ENCODE data around the gene CFAP99.
"Not testable (repeated sequence)": the region's sequence is repeated elsewhere in the genome, so short reads cannot be mapped to it uniquely, and the experiment has no call there.

Gene CFAP99

DNA sequence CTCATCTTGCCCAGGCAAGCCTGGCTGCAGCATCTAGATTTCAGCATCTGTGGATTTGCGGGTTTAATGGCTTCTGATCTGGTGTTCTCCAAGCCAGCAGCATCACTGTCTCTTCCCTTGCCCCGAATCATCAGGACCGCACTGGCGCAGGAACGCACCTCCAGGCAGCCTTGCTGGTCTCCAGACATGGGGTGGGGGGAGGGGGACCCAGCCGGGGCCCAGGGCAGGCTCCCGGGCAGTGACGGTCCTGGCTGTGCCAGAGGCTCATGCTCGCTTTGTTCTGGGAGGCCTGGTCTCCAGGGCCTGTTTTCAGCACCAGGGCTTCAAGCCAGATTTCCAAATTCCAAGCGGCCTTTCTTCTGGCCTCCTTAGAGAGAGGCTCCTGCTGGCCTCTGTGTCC is 4.9 kb downstream of the CFAP99 start:
- Mint-ChIP-seq H3K4me3 (no peak overlapping the region), H3K9me3 (no peaks in the 10 kb centered on the region), H3K27me3 (peaks cover 66% of the 10 kb centered on the region), H3K4me1 (peaks cover 12% of the 10 kb centered on the region), H3K27ac (no peak overlapping the region), H3K36me3 (no peaks in the 10 kb centered on the region)
- CTCF ChIA-PET = interaction anchor here (0.8 to 1.6 kb wide), 2 partner anchors 18 to 39 kb away, joined by 3 to 7 read pairs; no protein-coding TSS in a partner anchor
- no peak for DNase-seq

- no peak overlapping the region for H3K4me3 Mint-ChIP-seq
- CTCF ChIA-PET = interaction anchor here (0.8 to 1.6 kb wide), 2 partner anchors 18 to 38 kb away, joined by 3 to 7 read pairs; no protein-coding TSS in a partner anchor
- H3K27me3 Mint-ChIP-seq = peaks cover 61% of the 10 kb centered on the region
- DNase-seq = no peak
- no peaks in the 10 kb centered on the region for H3K36me3 Mint-ChIP-seq
- H3K9me3 Mint-ChIP-seq = no peaks in the 10 kb centered on the region
- H3K27ac Mint-ChIP-seq = no peak overlapping the region
- peaks cover 7% of the 10 kb centered on the region for H3K4me1 Mint-ChIP-seq
Observed at GRCh38 chr4:2424581-2424980, 5.8 kb downstream of the CFAP99 start.

- no peak overlapping the region for H3K4me3 Mint-ChIP-seq
- H3K27ac Mint-ChIP-seq = no peak overlapping the region
- no peak for DNase-seq
- CTCF ChIA-PET = interaction anchor here (1.6 kb wide), 1 partner anchor 17 kb away, joined by 7 read pairs; no protein-coding TSS in a partner anchor
- peaks cover 53% of the 10 kb centered on the region for H3K27me3 Mint-ChIP-seq
- H3K36me3 Mint-ChIP-seq = no peaks in the 10 kb centered on the region
- H3K9me3 Mint-ChIP-seq = no peaks in the 10 kb centered on the region
- no peaks in the 10 kb centered on the region for H3K4me1 Mint-ChIP-seq
Observed at GRCh38 chr4:2425386-2426068, 6.8 kb downstream of the CFAP99 start.

DNA sequence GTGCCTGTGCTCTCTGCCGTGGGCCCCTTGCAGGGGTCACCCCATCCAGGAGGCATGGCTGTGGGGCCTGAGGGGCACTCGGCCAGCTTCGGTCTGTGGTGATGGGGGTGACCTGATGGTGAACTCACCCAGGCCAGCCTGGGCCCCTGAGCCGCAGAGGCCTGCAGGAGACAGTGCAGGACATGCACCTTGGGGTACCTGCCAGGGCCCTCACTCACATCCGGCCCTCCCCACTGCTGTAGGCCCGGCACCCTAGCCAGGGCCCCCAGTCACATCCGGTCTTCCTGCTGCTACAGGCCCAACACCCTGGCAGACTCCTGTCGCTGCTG is 7.3 kb downstream of the CFAP99 start:
- Mint-ChIP-seq H3K4me3 (no peak overlapping the region), H3K4me1 (no peaks in the 10 kb centered on the region), H3K27me3 (peaks cover 53% of the 10 kb centered on the region), H3K9me3 (no peaks in the 10 kb centered on the region), H3K27ac (no peak overlapping the region), H3K36me3 (no peaks in the 10 kb centered on the region)
- no peak for DNase-seq
- CTCF ChIA-PET = interaction anchor here (2.2 kb wide), 1 partner anchor 206 kb away, joined by 4 read pairs; no protein-coding TSS in a partner anchor

DNA sequence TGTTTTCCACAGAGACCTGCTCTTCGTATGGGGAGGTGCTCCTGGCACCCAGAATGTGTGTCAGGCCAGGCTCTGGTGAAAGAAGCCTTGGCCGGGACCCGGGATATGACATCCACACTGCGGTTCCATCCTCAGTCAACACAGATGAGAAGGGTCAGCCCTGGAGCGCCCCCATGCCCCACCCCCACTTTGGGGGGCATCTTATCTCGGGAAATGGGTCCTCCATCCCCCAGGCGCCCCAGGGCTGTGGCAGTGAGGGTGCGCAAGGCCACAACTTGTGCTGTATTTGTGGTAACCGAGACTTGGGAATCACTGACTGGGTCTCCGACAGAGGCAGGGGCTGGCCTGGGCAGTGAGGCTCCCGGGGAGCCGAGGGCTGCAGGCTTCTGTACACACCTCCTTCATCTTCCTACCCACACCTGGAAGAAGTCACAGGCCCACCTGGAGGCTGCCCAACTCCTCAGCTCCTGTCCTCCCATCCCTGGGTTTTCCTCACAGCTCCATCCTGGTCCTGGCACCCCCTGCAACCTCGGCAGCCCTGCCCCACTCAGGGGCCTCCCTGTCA is 8.0 kb downstream of the CFAP99 start:
- CTCF ChIA-PET = interaction anchor here (2.2 kb wide), 1 partner anchor 207 kb away, joined by 4 read pairs; no protein-coding TSS in a partner anchor
- H3K36me3 Mint-ChIP-seq = no peaks in the 10 kb centered on the region
- H3K27me3 Mint-ChIP-seq = peaks cover 46% of the 10 kb centered on the region
- H3K27ac Mint-ChIP-seq = no peak overlapping the region
- no peak for DNase-seq
- no peaks in the 10 kb centered on the region for H3K9me3 Mint-ChIP-seq
- no peaks in the 10 kb centered on the region for H3K4me1 Mint-ChIP-seq
- H3K4me3 Mint-ChIP-seq = no peak overlapping the region

- Mint-ChIP-seq H3K4me3 (no peak overlapping the region), H3K4me1 (no peaks in the 10 kb centered on the region), H3K9me3 (no peaks in the 10 kb centered on the region), H3K36me3 (no peaks in the 10 kb centered on the region), H3K27ac (no peak overlapping the region), H3K27me3 (peaks cover 38% of the 10 kb centered on the region)
- DNase-seq = no peak
- CTCF ChIA-PET = interaction anchor here (1.1 to 2.2 kb wide), 3 partner anchors 13 to 208 kb away, joined by 3 to 4 read pairs (median 4); no protein-coding TSS in a partner anchor
Observed at GRCh38 chr4:2427383-2428334, 8.9 kb downstream of the CFAP99 start.

- no peak overlapping the region for H3K27ac Mint-ChIP-seq
Observed at GRCh38 chr4:2428496-2429213, 9.9 kb downstream of the CFAP99 start.

GRCh38 chr4:2429945-2430757 is 11.4 kb downstream of the CFAP99 start:
- DNase-seq, H3K36me3 Mint-ChIP-seq, CTCF ChIA-PET, H3K27ac Mint-ChIP-seq, H3K4me1 Mint-ChIP-seq, H3K9me3 Mint-ChIP-seq, H3K4me3 Mint-ChIP-seq: not testable (repeated sequence)
- peaks cover 32% of the 10 kb centered on the region for H3K27me3 Mint-ChIP-seq

More at GRCh38 chr4:2428496-2429213, 9.9 kb downstream of the CFAP99 start:
- CTCF ChIA-PET = interaction anchor here (1.1 to 1.2 kb wide), 2 partner anchors 12 to 13 kb away, joined by 3 to 4 read pairs; no protein-coding TSS in a partner anchor
- Mint-ChIP-seq H3K27me3 (peaks cover 35% of the 10 kb centered on the region), H3K36me3 (no peaks in the 10 kb centered on the region), H3K9me3 (no peaks in the 10 kb centered on the region), H3K4me1 (no peaks in the 10 kb centered on the region), H3K4me3 (no peak overlapping the region)
- no peak for DNase-seq

DNA sequence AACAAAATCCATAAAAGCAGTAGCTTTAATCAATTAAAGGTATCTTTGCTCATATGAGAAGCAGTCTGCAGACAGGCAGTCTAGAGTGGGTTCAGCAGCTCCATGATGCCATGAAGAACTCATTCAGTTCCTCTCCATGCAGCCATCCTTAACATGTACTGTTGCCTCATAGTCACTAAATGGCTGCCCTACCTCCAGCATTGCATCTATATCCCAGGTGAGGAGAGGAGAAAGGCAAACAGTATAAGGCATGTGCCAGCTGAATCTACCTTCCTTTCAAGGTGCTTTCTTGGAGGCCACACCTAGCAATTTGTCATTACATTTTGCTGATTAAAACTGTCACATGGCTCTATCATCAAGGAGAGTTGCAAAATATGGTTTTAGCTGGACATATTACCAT is 13.2 kb downstream of the CFAP99 start:
- CTCF ChIA-PET = interaction anchor here (0.6 to 2.4 kb wide), 3 partner anchors 10 to 546 kb away, joined by 3 to 7 read pairs (median 3); no protein-coding TSS in a partner anchor
- no peaks in the 10 kb centered on the region for H3K36me3 Mint-ChIP-seq
- H3K4me1 Mint-ChIP-seq = no peaks in the 10 kb centered on the region
- H3K27ac Mint-ChIP-seq = no peak overlapping the region
- no peak overlapping the region for H3K4me3 Mint-ChIP-seq
- DNase-seq = no peak
- H3K27me3 Mint-ChIP-seq = peaks cover 32% of the 10 kb centered on the region
- no peaks in the 10 kb centered on the region for H3K9me3 Mint-ChIP-seq

DNA sequence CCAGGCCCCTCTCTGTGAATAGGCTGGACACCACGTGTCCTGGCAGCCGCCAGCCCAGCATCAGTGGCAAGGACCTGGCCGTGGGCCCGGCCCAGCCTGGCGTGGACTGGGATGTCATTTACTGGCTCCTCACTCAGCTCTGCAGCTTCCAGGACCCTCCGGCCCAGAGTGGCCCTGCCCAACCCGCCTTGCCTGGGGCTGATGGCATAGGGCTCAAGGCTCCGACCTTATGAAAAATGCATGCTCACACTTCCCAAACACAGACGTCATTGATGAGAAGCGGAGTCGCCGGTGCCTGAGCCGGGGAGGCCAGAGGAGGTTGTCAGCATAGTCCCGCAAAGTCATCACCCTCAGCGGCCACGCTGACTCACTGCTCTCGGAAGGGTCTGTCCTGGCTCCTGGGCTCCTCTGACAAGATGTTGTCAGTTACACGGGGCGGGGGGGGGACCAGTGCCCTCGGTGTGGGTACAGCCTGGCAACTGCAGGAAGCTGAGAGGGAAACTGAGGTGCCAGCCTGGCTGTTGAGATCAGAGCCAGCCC is 14.3 kb downstream of the CFAP99 start:
- Mint-ChIP-seq H3K4me3 (no peak overlapping the region), H3K27me3 (peaks cover 29% of the 10 kb centered on the region), H3K9me3 (no peaks in the 10 kb centered on the region), H3K36me3 (no peaks in the 10 kb centered on the region), H3K4me1 (no peaks in the 10 kb centered on the region), H3K27ac (no peak overlapping the region)
- DNase-seq = no peak
- CTCF ChIA-PET = interaction anchor here (2.4 kb wide), 1 partner anchor 9 kb away, joined by 7 read pairs; no protein-coding TSS in a partner anchor

DNA sequence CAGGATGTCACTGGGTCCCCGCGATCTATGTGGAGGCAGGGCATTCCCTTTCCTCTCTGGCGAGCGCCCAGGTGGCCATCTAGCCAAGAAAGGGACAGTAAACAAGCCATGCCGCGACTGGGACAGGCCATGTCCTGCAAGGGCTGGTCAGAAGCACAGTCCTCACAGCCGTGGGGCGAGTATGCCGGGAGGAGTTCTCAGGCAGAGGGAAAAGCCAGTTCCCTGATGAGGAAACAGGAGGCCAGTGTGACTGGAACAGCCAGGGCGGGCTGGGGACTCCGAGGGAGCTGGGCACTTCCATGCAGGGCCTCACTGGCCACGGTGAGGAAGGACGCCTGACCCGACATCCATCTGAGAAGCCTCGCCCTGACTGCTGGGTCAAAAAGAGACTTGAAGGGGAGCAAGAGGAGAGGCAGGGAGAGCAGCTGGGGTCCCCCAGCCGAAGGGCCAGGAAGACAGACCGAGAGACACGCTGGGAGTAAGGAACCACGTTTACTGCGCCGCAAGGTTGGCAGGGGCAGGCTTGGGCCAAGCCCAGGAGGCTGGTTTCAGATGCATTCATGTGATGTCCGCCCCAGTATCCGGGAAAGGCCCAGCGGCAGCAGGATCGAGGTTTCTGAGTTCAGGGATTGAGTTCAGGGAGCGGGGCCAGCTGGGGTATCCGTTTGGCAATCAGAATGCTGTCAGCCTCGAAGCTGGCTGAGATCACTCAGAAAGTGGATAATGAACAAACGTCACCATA is 15.0 kb downstream of the CFAP99 start:
- no peak overlapping the region for H3K27ac Mint-ChIP-seq
- H3K27me3 Mint-ChIP-seq = peaks cover 26% of the 10 kb centered on the region
- no peak for DNase-seq
- no peaks in the 10 kb centered on the region for H3K4me1 Mint-ChIP-seq
- CTCF ChIA-PET = interaction anchor here (0.6 kb wide), 1 partner anchor 214 kb away, joined by 4 read pairs; no protein-coding TSS in a partner anchor
- no peaks in the 10 kb centered on the region for H3K9me3 Mint-ChIP-seq
- H3K36me3 Mint-ChIP-seq = no peaks in the 10 kb centered on the region
- no peak overlapping the region for H3K4me3 Mint-ChIP-seq

- no peak for DNase-seq
- CTCF ChIA-PET = interaction anchor here (0.6 to 1.4 kb wide), 2 partner anchors 10 to 214 kb away, joined by 3 to 4 read pairs; no protein-coding TSS in a partner anchor
- H3K4me1 Mint-ChIP-seq = no peaks in the 10 kb centered on the region
- no peak overlapping the region for H3K27ac Mint-ChIP-seq
- no peaks in the 10 kb centered on the region for H3K36me3 Mint-ChIP-seq
- no peak overlapping the region for H3K4me3 Mint-ChIP-seq
- H3K9me3 Mint-ChIP-seq = no peaks in the 10 kb centered on the region
- peaks cover 28% of the 10 kb centered on the region for H3K27me3 Mint-ChIP-seq
Observed at GRCh38 chr4:2434420-2434819, 15.7 kb downstream of the CFAP99 start.
